ENCODE measurements around the gene RNASEH2B.

Gene RNASEH2B

DNA sequence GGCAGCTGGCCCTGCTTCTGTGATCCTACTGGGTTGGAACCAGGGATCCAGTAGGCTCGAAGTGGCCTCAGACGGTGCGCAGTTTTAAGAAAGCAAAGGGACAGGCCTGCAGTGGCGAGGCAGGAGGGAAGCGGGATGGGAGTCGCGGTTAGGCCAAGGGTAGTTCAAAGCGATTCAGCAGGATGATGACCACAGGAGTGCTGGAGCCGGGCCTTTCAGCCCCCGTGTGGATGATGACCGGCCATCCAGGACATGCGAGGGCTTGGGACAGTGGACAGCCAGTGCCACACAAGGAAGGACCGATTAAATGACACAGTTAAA lies 854 bp downstream of the RNASEH2B start:
- H3K4me3 ChIP-seq (ENCODE audit: low read length) = peak overlapping the region; percentile 74
- peak overlapping the region; percentile 61 for H2BK5ac ChIP-seq (ENCODE audit: low read length)
- peaks cover 2% of the 10 kb centered on the region for H3K4me1 ChIP-seq (ENCODE audit: control insufficient read depth, low read depth, low read length)
- no peak overlapping the region for H2AK5ac ChIP-seq (ENCODE audit: low read length)
- no peaks in the 10 kb centered on the region for H3K36me3 ChIP-seq (ENCODE audit: control insufficient read depth, insufficient read depth, low read length)
- WGBS (ENCODE audit: extremely low coverage, insufficient coverage, low lambda C conversion rate) = no CpG with 5 or more reads among the region's 13 CpGs
- H3K56ac ChIP-seq (ENCODE audit: low read length) = peak overlapping the region; percentile 95
- peak overlapping the region; percentile 95 for H3K9ac ChIP-seq (ENCODE audit: low read length)
- peak overlapping the region; percentile 53 for H3K18ac ChIP-seq (ENCODE audit: low read length)
- DNase-seq = peak; percentile 71
- H3K79me2 ChIP-seq (ENCODE audit: control insufficient read depth, insufficient read depth, low read length) = peaks cover 6% of the 10 kb centered on the region
- H4K5ac ChIP-seq (ENCODE audit: low read length) = no peak overlapping the region
- no peaks in the 10 kb centered on the region for H3K27me3 ChIP-seq (ENCODE audit: insufficient read depth, low read length, poor library complexity)
- no peak overlapping the region for H2BK15ac ChIP-seq (replicated peaks; ENCODE audit: low read depth)
- peak overlapping the region; percentile 82 for H3K4me2 ChIP-seq (ENCODE audit: low read length)
- no peak overlapping the region for H3K23ac ChIP-seq (ENCODE audit: low read length)
- no peak overlapping the region for H4K8ac ChIP-seq (ENCODE audit: low read depth, low read length)
- peak overlapping the region; percentile 59 for H3K4ac ChIP-seq (ENCODE audit: low read depth, low read length)
- no peak overlapping the region for H2BK120ac ChIP-seq (ENCODE audit: low read depth, low read length)
- H3K27ac ChIP-seq (ENCODE audit: low read depth, low read length) = no peak overlapping the region
- H3K79me1 ChIP-seq (ENCODE audit: low read length) = peaks cover 4% of the 10 kb centered on the region

GRCh38 chr13:50911081-50911631 lies 1.6 kb downstream of the RNASEH2B start:
- Histone ChIP-seq H3K4me3 (ENCODE audit: low read length) (no peak overlapping the region), H3K36me3 (ENCODE audit: control insufficient read depth, insufficient read depth, low read length) (no peaks in the 10 kb centered on the region), H3K27ac (ENCODE audit: low read depth, low read length) (no peak overlapping the region), H2BK5ac (ENCODE audit: low read length) (no peak overlapping the region), H3K4ac (ENCODE audit: low read depth, low read length) (no peak overlapping the region), H3K79me2 (ENCODE audit: control insufficient read depth, insufficient read depth, low read length) (peaks cover 6% of the 10 kb centered on the region), H3K79me1 (ENCODE audit: low read length) (peaks cover 4% of the 10 kb centered on the region), H3K27me3 (ENCODE audit: insufficient read depth, low read length, poor library complexity) (no peaks in the 10 kb centered on the region), H4K8ac (ENCODE audit: low read depth, low read length) (no peak overlapping the region), H4K5ac (ENCODE audit: low read length) (no peak overlapping the region), H2BK120ac (ENCODE audit: low read depth, low read length) (no peak overlapping the region), H2BK15ac (replicated peaks; ENCODE audit: low read depth) (no peak overlapping the region), H2AK5ac (ENCODE audit: low read length) (no peak overlapping the region), H3K4me1 (ENCODE audit: control insufficient read depth, low read depth, low read length) (peaks cover 2% of the 10 kb centered on the region), H3K56ac (ENCODE audit: low read length) (peak overlapping the region; percentile 36), H3K23ac (ENCODE audit: low read length) (no peak overlapping the region), H3K4me2 (ENCODE audit: low read length) (peak overlapping the region; percentile 6), H3K18ac (ENCODE audit: low read length) (peak overlapping the region; percentile 41), H3K9ac (ENCODE audit: low read length) (peak overlapping the region; percentile 43)
- no CpG with 5 or more reads among the region's 3 CpGs for WGBS (ENCODE audit: extremely low coverage, insufficient coverage, low lambda C conversion rate)
- DNase-seq = no peak

DNA sequence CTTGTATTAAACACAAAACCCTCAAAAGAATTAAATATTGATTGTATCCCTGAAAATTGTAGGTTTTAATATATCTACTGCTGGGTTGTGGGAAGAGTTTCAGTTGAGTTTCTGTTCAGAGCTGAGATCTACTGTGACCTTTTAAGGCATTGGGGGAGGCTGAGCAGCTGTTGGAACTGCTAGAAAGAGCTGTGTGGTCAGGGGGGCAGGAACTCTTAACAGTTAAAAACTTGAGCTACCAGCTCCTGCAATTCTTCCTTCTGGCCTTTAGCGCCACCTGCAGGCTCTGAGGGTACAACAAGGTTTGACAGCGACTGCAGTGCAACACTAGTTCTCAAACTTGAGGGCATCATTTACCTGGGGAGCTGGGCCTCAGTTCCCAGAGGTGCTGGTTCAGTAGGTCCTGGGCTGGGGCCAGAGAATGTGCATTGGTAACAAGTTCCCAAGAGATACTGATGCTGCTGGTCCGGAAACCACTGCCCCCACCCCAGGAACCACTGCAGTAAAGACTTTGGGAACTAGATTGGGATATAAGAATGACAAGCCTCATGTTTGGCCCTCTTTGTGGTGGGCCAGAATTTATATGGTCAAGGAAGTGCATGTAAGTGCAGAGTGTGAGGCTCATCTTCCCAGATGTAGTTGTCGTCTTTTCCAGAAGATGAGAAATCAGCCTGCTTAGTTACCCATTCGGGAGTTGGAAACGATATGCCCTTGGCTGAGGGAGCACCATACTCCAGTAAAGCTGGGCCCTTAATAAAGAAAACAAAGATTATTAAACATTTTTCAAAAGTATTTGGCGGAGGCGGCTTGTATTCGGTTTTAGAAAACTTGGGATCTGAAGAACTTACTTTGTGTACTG lies 2.6 kb downstream of the RNASEH2B start:
- Histone ChIP-seq H3K79me1 (ENCODE audit: low read length) (peaks cover 8% of the 10 kb centered on the region), H3K56ac (ENCODE audit: low read length) (peak overlapping the region; percentile 1), H4K8ac (ENCODE audit: low read depth, low read length) (no peak overlapping the region), H4K5ac (ENCODE audit: low read length) (no peak overlapping the region), H2BK5ac (ENCODE audit: low read length) (no peak overlapping the region), H3K4me2 (ENCODE audit: low read length) (no peak overlapping the region), H3K27ac (ENCODE audit: low read depth, low read length) (no peak overlapping the region), H3K4ac (ENCODE audit: low read depth, low read length) (no peak overlapping the region), H3K18ac (ENCODE audit: low read length) (no peak overlapping the region), H3K36me3 (ENCODE audit: control insufficient read depth, insufficient read depth, low read length) (no peaks in the 10 kb centered on the region), H3K23ac (ENCODE audit: low read length) (no peak overlapping the region), H2BK15ac (replicated peaks; ENCODE audit: low read depth) (no peak overlapping the region), H3K4me1 (ENCODE audit: control insufficient read depth, low read depth, low read length) (peaks cover 8% of the 10 kb centered on the region), H2AK5ac (ENCODE audit: low read length) (no peak overlapping the region), H2BK120ac (ENCODE audit: low read depth, low read length) (no peak overlapping the region), H3K9ac (ENCODE audit: low read length) (no peak overlapping the region), H3K4me3 (ENCODE audit: low read length) (no peak overlapping the region), H3K27me3 (ENCODE audit: insufficient read depth, low read length, poor library complexity) (no peaks in the 10 kb centered on the region), H3K79me2 (ENCODE audit: control insufficient read depth, insufficient read depth, low read length) (peaks cover 11% of the 10 kb centered on the region)
- DNase-seq = peak; percentile 96
- no CpG with 5 or more reads among the region's 9 CpGs for WGBS (ENCODE audit: extremely low coverage, insufficient coverage, low lambda C conversion rate)

DNA sequence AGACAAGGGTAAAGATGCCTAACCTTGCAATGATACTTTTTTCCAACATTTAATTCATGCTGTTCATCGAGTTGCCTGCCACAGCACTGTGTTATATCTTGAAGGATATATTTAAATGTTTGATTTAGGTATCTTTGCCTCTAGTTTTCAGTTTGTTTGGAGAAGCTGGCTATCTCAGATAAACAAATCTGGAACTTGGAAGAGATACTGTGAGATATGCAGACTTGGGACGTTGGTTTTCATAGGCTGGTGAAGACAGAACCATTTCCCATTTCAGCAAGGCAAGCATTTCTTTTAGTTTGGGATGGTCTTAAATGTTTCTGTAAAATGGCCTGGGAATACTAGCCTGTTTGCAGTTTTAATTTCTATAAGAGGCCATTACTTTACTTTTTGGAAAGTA lies 3.3 kb downstream of the RNASEH2B start:
- H2BK5ac ChIP-seq (ENCODE audit: low read length) = no peak overlapping the region
- H3K79me2 ChIP-seq (ENCODE audit: control insufficient read depth, insufficient read depth, low read length) = peaks cover 15% of the 10 kb centered on the region
- no peak overlapping the region for H3K23ac ChIP-seq (ENCODE audit: low read length)
- no peak overlapping the region for H3K4ac ChIP-seq (ENCODE audit: low read depth, low read length)
- H2AK5ac ChIP-seq (ENCODE audit: low read length) = no peak overlapping the region
- H3K27me3 ChIP-seq (ENCODE audit: insufficient read depth, low read length, poor library complexity) = no peaks in the 10 kb centered on the region
- no peak overlapping the region for H3K4me2 ChIP-seq (ENCODE audit: low read length)
- no peak overlapping the region for H3K18ac ChIP-seq (ENCODE audit: low read length)
- peak overlapping the region; percentile 1 for H3K56ac ChIP-seq (ENCODE audit: low read length)
- peaks cover 8% of the 10 kb centered on the region for H3K4me1 ChIP-seq (ENCODE audit: control insufficient read depth, low read depth, low read length)
- H4K8ac ChIP-seq (ENCODE audit: low read depth, low read length) = no peak overlapping the region
- no peak overlapping the region for H2BK15ac ChIP-seq (replicated peaks; ENCODE audit: low read depth)
- no peak overlapping the region for H2BK120ac ChIP-seq (ENCODE audit: low read depth, low read length)
- no peak overlapping the region for H3K4me3 ChIP-seq (ENCODE audit: low read length)
- WGBS (ENCODE audit: extremely low coverage, insufficient coverage, low lambda C conversion rate) = no CpG with 5 or more reads among the region's 2 CpGs
- no peak overlapping the region for H3K27ac ChIP-seq (ENCODE audit: low read depth, low read length)
- no peak overlapping the region for H3K9ac ChIP-seq (ENCODE audit: low read length)
- peak; percentile 34 for DNase-seq
- no peak overlapping the region for H4K5ac ChIP-seq (ENCODE audit: low read length)
- H3K36me3 ChIP-seq (ENCODE audit: control insufficient read depth, insufficient read depth, low read length) = no peaks in the 10 kb centered on the region
- H3K79me1 ChIP-seq (ENCODE audit: low read length) = peaks cover 11% of the 10 kb centered on the region

DNA sequence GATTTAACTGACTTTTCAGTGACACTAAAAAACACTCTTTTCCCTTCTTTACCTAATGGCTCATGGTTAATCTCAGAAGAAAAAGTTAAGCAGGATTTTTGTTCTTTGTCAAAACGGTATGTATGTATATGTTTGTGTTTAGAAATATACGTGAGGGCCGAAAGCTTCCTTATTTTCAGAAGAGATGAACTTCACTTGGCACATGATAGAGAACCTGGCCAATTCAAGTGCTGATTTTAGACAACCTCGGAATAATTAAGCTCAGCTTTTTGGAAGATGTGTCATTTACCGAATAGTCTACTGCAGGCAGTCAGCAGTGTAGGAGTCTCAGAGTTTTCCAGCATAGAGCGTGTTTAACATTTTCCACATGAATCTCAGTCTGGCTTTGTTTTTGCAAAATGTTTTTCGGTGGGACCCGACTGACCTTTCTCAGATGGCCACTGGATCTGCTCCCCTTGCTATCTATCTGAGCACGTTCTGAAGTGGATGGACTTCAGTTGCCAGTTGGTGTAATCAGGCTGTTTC lies 4.6 kb downstream of the RNASEH2B start:
- Histone ChIP-seq H3K56ac (ENCODE audit: low read length) (no peak overlapping the region), H3K4me3 (ENCODE audit: low read length) (no peak overlapping the region), H3K27me3 (ENCODE audit: insufficient read depth, low read length, poor library complexity) (no peaks in the 10 kb centered on the region), H4K5ac (ENCODE audit: low read length) (no peak overlapping the region), H3K23ac (ENCODE audit: low read length) (no peak overlapping the region), H3K4me2 (ENCODE audit: low read length) (no peak overlapping the region), H2BK120ac (ENCODE audit: low read depth, low read length) (no peak overlapping the region), H3K9ac (ENCODE audit: low read length) (no peak overlapping the region), H2AK5ac (ENCODE audit: low read length) (no peak overlapping the region), H3K4me1 (ENCODE audit: control insufficient read depth, low read depth, low read length) (peaks cover 8% of the 10 kb centered on the region), H3K4ac (ENCODE audit: low read depth, low read length) (no peak overlapping the region), H3K79me1 (ENCODE audit: low read length) (peaks cover 11% of the 10 kb centered on the region), H3K36me3 (ENCODE audit: control insufficient read depth, insufficient read depth, low read length) (no peaks in the 10 kb centered on the region), H2BK15ac (replicated peaks; ENCODE audit: low read depth) (no peak overlapping the region), H3K79me2 (ENCODE audit: control insufficient read depth, insufficient read depth, low read length) (peaks cover 15% of the 10 kb centered on the region), H3K18ac (ENCODE audit: low read length) (no peak overlapping the region), H3K27ac (ENCODE audit: low read depth, low read length) (no peak overlapping the region), H2BK5ac (ENCODE audit: low read length) (no peak overlapping the region), H4K8ac (ENCODE audit: low read depth, low read length) (no peak overlapping the region)
- no CpG with 5 or more reads among the region's 9 CpGs for WGBS (ENCODE audit: extremely low coverage, insufficient coverage, low lambda C conversion rate)
- no peak for DNase-seq
